SK-N-MC (cell line): ENCODE results near the gene JPH3.

Source experiments
- EZH2 ChIP-seq: fragments of 200-600 bp; sonication (generic); IDR thresholded peaks from one replicate; pipeline ENCODE4 v1.6.1; 2017; ENCODE audit warnings: antibody characterized with exemption
- FOXP2 ChIP-seq: optimal IDR thresholded peaks from 2 replicates; pipeline ENCODE3; 2011; ENCODE audit warnings: mild to moderate bottlenecking, moderate library complexity; ENCODE audit not compliant: insufficient read depth; ENCODE audit errors: extremely low read length, control extremely low read depth
- POLR2AphosphoS5 ChIP-seq: IDR thresholded peaks from 2 replicates; pipeline ENCODE4 v1.6.1; 2012; ENCODE audit warnings: mild to moderate bottlenecking, low read depth, low read length, borderline replicate concordance

DNA sequence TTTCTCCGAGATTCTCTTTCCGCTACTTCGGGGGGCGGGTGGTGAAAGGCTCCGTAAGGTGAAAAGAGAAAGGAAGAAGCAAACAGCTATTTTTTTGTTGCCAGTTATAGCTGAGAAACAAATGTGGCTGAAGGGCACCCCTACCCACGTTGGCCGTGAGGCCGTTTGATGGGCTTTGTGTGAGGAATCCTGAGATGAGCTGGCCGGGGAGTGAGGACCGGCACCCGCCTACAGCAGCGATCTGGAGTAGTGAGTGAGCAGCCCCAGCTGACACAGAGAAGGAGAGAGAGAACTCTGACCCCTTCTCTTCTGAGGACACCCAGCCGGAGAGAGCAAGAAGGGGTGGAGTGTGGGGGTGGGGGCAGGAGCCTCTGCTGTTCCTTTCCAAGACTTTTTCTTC lies 5.6 kb downstream of the JPH3 start:
- no peak for TF ChIP-seq EZH2
- no peak for TF ChIP-seq POLR2AphosphoS5
- TF ChIP-seq FOXP2, result no peak
